Measurements from ENCODE around the gene NUTM2G. TPM values are rescaled to one million over a fixed set of nuclear protein-coding genes. Genes with fewer than 3 reads are reported as not detected.

Gene NUTM2G
- total and polyA plus RNA-seq, 9 of the 15 experiments (the other 6 are each of a cell fraction or from before 2014, with no cell fraction given) = 0.03 TPM; not detected in 7

DNA sequence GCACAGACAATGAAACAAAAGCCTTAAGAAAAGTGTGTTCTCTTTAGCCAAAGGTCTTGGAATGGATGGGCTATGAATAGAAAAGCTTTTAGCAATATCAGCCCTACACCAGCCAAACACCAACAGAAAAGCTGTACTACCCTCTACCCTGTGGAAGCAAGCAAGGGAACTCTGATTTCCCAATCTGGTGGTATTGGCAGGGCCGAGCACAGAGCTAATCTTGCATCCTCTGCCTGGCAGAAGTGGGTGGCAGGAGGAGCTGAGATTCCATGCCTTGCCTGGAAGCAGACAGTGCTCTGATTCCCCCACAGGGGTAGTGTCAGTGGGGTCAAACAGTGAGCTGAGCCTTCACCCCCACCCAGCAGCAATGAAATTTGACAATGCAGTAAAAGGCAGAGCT lies 44.7 kb upstream of the NUTM2G start:
- Histone ChIP-seq H3K27ac (ENCODE audit: extremely low read depth, low read depth, low read length) (no peak overlapping the region), H3K4me1 (replicated peaks in 1 of 2; ENCODE audit: control insufficient read depth in 2 of 2, insufficient read depth in 2 of 2, low read length in 2 of 2) (no peaks in the 10 kb centered on the region; a peak in 1 of 5 replicates), H4K20me1 (replicated peaks; ENCODE audit: control insufficient read depth, insufficient read depth, low read length) (no peaks in the 10 kb centered on the region), H3K4me3 (no peak overlapping the region), H3K4me2 (ENCODE audit: insufficient read depth, low read length) (no peak overlapping the region), H3K27me3 (ENCODE audit: control insufficient read depth in 2 of 2, insufficient read depth in 2 of 2, low read length in 2 of 2) (no peaks in the 10 kb centered on the region), H3K79me2 (ENCODE audit: control insufficient read depth, insufficient read depth, low read length) (no peaks in the 10 kb centered on the region), H2AFZ (ENCODE audit: low read depth, low read length) (no peak overlapping the region), H3K9ac (ENCODE audit: insufficient read depth in 1 of 2, low read depth in 2 of 2, low read length in 2 of 2) (no peak overlapping the region), H3K36me3 (ENCODE audit: control insufficient read depth, insufficient read depth, low read length) (no peaks in the 10 kb centered on the region), H3K9me3 (replicated peaks; ENCODE audit: control insufficient read depth, insufficient read depth, low read depth, low read length) (no peaks in the 10 kb centered on the region), H3K9me1 (ENCODE audit: control insufficient read depth, insufficient read depth, low read length) (no peaks in the 10 kb centered on the region)
- FAIRE-seq (no peak), DNase-seq (ENCODE audit: extremely low read depth in 1 of 4, low spot score in 3 of 4) (no peak), ATAC-seq (no peak)
- WGBS (ENCODE audit: insufficient coverage, low coverage, missing lambda C conversion rate) = 22% methylated on average over 1 of the region's 1 CpG
- ChIA-PET POLR2A (interaction anchor here (0.6 to 2.1 kb wide), 3 partner anchors 10 to 277 kb away, joined by 3 to 5 read pairs (median 3); no protein-coding TSS in a partner anchor), CTCF (ENCODE audit: low intra/inter-chr PET ratio) (no interaction called here)
- no TSS peak for BruUV-seq (replicated peaks)
- in situ Hi-C loops (cut with MboI) = no loop called here
- intact Hi-C loops (cut with micrococcal nuclease) = no loop called here
- TF ChIP-seq KLF13 (tag; IDR thresholded peaks at IDR 0.05; ENCODE audit: borderline replicate concordance, low read depth) (no peak), ZNF184 (CRISPR knock-in tag; IDR thresholded peaks at IDR 0.05) (no peak), HLTF (IDR thresholded peaks at IDR 0.05) (no peak), NCOR1 (IDR thresholded peaks at IDR 0.05) (no peak), NCOA2 (IDR thresholded peaks at IDR 0.05; ENCODE audit: partially characterized antibody in 2 of 2) (no peak), HMG20B (CRISPR knock-in tag; IDR thresholded peaks at IDR 0.05) (no peak), HDAC1 (IDR thresholded peaks at IDR 0.05) (no peak), SPI1 (IDR thresholded peaks at IDR 0.05; ENCODE audit: borderline replicate concordance, low read depth, low read length) (no peak), RUNX1 (IDR thresholded peaks at IDR 0.05; ENCODE audit: low read depth) (no peak), POU5F1 (IDR thresholded peaks at IDR 0.05; ENCODE audit: borderline replicate concordance, low read depth, low read length, partially characterized antibody) (no peak), MYNN (IDR thresholded peaks at IDR 0.05) (no peak), MYNN (CRISPR knock-in tag; IDR thresholded peaks at IDR 0.05) (no peak)
- TF ChIP-seq, protein P1, sequence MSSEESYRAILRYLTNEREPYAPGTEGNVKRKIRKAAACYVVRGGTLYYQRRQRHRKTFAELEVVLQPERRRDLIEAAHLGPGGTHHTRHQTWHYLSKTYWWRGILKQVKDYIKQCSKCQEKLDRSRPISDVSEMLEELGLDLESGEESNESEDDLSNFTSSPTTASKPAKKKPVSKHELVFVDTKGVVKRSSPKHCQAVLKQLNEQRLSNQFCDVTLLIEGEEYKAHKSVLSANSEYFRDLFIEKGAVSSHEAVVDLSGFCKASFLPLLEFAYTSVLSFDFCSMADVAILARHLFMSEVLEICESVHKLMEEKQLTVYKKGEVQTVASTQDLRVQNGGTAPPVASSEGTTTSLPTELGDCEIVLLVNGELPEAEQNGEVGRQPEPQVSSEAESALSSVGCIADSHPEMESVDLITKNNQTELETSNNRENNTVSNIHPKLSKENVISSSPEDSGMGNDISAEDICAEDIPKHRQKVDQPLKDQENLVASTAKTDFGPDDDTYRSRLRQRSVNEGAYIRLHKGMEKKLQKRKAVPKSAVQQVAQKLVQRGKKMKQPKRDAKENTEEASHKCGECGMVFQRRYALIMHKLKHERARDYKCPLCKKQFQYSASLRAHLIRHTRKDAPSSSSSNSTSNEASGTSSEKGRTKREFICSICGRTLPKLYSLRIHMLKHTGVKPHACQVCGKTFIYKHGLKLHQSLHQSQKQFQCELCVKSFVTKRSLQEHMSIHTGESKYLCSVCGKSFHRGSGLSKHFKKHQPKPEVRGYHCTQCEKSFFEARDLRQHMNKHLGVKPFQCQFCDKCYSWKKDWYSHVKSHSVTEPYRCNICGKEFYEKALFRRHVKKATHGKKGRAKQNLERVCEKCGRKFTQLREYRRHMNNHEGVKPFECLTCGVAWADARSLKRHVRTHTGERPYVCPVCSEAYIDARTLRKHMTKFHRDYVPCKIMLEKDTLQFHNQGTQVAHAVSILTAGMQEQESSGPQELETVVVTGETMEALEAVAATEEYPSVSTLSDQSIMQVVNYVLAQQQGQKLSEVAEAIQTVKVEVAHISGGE (CRISPR knock-in tag; IDR thresholded peaks at IDR 0.05) = no peak
- TF ChIP-seq, protein P2, sequence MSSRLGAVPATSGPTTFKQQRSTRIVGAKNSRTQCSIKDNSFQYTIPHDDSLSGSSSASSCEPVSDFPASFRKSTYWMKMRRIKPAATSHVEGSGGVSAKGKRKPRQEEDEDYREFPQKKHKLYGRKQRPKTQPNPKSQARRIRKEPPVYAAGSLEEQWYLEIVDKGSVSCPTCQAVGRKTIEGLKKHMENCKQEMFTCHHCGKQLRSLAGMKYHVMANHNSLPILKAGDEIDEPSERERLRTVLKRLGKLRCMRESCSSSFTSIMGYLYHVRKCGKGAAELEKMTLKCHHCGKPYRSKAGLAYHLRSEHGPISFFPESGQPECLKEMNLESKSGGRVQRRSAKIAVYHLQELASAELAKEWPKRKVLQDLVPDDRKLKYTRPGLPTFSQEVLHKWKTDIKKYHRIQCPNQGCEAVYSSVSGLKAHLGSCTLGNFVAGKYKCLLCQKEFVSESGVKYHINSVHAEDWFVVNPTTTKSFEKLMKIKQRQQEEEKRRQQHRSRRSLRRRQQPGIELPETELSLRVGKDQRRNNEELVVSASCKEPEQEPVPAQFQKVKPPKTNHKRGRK (tag; IDR thresholded peaks at IDR 0.05) = no peak
- TF ChIP-seq, protein P3, sequence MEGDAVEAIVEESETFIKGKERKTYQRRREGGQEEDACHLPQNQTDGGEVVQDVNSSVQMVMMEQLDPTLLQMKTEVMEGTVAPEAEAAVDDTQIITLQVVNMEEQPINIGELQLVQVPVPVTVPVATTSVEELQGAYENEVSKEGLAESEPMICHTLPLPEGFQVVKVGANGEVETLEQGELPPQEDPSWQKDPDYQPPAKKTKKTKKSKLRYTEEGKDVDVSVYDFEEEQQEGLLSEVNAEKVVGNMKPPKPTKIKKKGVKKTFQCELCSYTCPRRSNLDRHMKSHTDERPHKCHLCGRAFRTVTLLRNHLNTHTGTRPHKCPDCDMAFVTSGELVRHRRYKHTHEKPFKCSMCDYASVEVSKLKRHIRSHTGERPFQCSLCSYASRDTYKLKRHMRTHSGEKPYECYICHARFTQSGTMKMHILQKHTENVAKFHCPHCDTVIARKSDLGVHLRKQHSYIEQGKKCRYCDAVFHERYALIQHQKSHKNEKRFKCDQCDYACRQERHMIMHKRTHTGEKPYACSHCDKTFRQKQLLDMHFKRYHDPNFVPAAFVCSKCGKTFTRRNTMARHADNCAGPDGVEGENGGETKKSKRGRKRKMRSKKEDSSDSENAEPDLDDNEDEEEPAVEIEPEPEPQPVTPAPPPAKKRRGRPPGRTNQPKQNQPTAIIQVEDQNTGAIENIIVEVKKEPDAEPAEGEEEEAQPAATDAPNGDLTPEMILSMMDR (IDR thresholded peaks at IDR 0.05 in 2 of 3, conservative IDR thresholded peaks at IDR 0.05 in 1 of 3; ENCODE audit: insufficient read depth in 2 of 3, low read depth in 1 of 3, low read length in 3 of 3) = no peak
- TF ChIP-seq, protein P4, sequence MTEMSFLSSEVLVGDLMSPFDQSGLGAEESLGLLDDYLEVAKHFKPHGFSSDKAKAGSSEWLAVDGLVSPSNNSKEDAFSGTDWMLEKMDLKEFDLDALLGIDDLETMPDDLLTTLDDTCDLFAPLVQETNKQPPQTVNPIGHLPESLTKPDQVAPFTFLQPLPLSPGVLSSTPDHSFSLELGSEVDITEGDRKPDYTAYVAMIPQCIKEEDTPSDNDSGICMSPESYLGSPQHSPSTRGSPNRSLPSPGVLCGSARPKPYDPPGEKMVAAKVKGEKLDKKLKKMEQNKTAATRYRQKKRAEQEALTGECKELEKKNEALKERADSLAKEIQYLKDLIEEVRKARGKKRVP (CRISPR knock-in tag; IDR thresholded peaks at IDR 0.05) = no peak
